K562 (cell line): Measurements from ENCODE around the gene HMGN3.

ENCODE experiments used
- BRF1 ChIP-seq: IDR thresholded peaks from 3 replicates; pipeline ENCODE4 v1.6.1; 2011; ENCODE audit warnings: borderline replicate concordance, mild to moderate bottlenecking; ENCODE audit not compliant: insufficient read length; ENCODE audit errors: extremely low read depth
- CCAR2 ChIP-seq: fragments of 200-400 bp; formaldehyde crosslinking; IDR thresholded peaks from 2 replicates; pipeline ENCODE4 v1.6.1; 2017; ENCODE audit warnings: mild to moderate bottlenecking, low read depth, low read length
- HMGXB4 ChIP-seq: sonication (generic); formaldehyde crosslinking; IDR thresholded peaks from 2 replicates; pipeline ENCODE4 v1.8.1; 2023; ENCODE audit warnings: mild to moderate bottlenecking, missing genetic modification reagents
- POLR2AphosphoS2 ChIP-seq: IDR thresholded peaks from 2 replicates; pipeline ENCODE4 v1.6.1; 2012; ENCODE audit warnings: low read length, improper control_type of control experiment
- SMARCC2 ChIP-seq: fragments of 450-650 bp; IDR thresholded peaks from 2 replicates; pipeline ENCODE4 v1.6.1; 2017; ENCODE audit warnings: antibody characterized with exemption, moderate library complexity, mild to moderate bottlenecking, low read depth
- SREBF2 ChIP-seq: sonication (generic); formaldehyde crosslinking; IDR thresholded peaks from 2 replicates; pipeline ENCODE4 v1.4.0; 2020; ENCODE audit warnings: mild to moderate bottlenecking, missing genetic modification reagents

- no peak for TF ChIP-seq BRF1
- no peak for TF ChIP-seq HMGXB4 (CRISPR knock-in tag)
- TF ChIP-seq POLR2AphosphoS2, result no peak
- TF ChIP-seq SREBF2 (CRISPR knock-in tag), result no peak
- TF ChIP-seq CCAR2, result no peak
- TF ChIP-seq SMARCC2, result no peak
Measured at GRCh38 chr6:79201983-79202382, 32.5 kb downstream of the HMGN3 start.
